Keratinocyte (primary cell): ENCODE data around the gene AKAP13.

Source experiments
- EZH2 ChIP-seq: IDR thresholded peaks from one replicate; pipeline ENCODE4 v1.6.1; 2012; ENCODE audit warnings: inconsistent platforms, mild to moderate bottlenecking, low read length, moderate library complexity
- TF ChIP-seq, protein P1 (sequence below), 3 experiments: IDR thresholded peaks in 1 of 3; conservative IDR thresholded peaks in 1 of 3; optimal IDR thresholded peaks in 1 of 3; 2 replicates in 2 of 3; 3 replicates in 1 of 3; pipeline versions ENCODE3 to v1.5.1; 2011; ENCODE audit warnings: low read length in 3 of 3, mild to moderate bottlenecking in 3 of 3, moderate library complexity in 2 of 3, control low read depth in 1 of 3, inconsistent platforms in 1 of 3; ENCODE audit not compliant: insufficient read depth in 2 of 3; ENCODE audit errors: extremely low read depth in 1 of 3

GRCh38 chr15:85745525-85746150 is 365.2 kb downstream of the AKAP13 start:
- TF ChIP-seq, protein P1, sequence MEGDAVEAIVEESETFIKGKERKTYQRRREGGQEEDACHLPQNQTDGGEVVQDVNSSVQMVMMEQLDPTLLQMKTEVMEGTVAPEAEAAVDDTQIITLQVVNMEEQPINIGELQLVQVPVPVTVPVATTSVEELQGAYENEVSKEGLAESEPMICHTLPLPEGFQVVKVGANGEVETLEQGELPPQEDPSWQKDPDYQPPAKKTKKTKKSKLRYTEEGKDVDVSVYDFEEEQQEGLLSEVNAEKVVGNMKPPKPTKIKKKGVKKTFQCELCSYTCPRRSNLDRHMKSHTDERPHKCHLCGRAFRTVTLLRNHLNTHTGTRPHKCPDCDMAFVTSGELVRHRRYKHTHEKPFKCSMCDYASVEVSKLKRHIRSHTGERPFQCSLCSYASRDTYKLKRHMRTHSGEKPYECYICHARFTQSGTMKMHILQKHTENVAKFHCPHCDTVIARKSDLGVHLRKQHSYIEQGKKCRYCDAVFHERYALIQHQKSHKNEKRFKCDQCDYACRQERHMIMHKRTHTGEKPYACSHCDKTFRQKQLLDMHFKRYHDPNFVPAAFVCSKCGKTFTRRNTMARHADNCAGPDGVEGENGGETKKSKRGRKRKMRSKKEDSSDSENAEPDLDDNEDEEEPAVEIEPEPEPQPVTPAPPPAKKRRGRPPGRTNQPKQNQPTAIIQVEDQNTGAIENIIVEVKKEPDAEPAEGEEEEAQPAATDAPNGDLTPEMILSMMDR (optimal IDR thresholded peaks at IDR 0.05 in 1 of 3, IDR thresholded peaks at IDR 0.05 in 1 of 3, conservative IDR thresholded peaks at IDR 0.05 in 1 of 3; ENCODE audit: extremely low read depth in 1 of 3, insufficient read depth in 2 of 3, low read length in 3 of 3) = no peak
- no peak for TF ChIP-seq EZH2
